ENCODE data around the gene FUT3.
A peak's percentile ranks its signal among the peaks of the same experiment; 100 is the strongest.

The FUT3 gene

GRCh38 chr19:5823579-5824281, 27.5 kb downstream of the FUT3 start:
- peak; percentile 70 for DNase-seq (ENCODE audit: low spot score)

- no peak for DNase-seq (ENCODE audit: low spot score)
Measured at GRCh38 chr19:5822181-5822844, 28.9 kb downstream of the FUT3 start.

GRCh38 chr19:5821521-5822180, 29.6 kb downstream of the FUT3 start:
- DNase-seq (ENCODE audit: low spot score): no peak

GRCh38 chr19:5820785-5821184, 30.5 kb downstream of the FUT3 start:
- DNase-seq (ENCODE audit: low spot score): no peak

GRCh38 chr19:5818594-5818993, 32.7 kb downstream of the FUT3 start:
- no peak for DNase-seq (ENCODE audit: low spot score)

- DNase-seq (ENCODE audit: low spot score): no peak
Measured at GRCh38 chr19:5817218-5817617, 34.0 kb downstream of the FUT3 start.

- DNase-seq (ENCODE audit: low spot score): no peak
Measured at GRCh38 chr19:5814852-5815246, 36.4 kb downstream of the FUT3 start.

GRCh38 chr19:5814123-5814851, 37.0 kb downstream of the FUT3 start:
- DNase-seq (ENCODE audit: low spot score): no peak

- no peak for DNase-seq (ENCODE audit: low spot score)
Measured at GRCh38 chr19:5811117-5811516, 40.1 kb downstream of the FUT3 start.

GRCh38 chr19:5809469-5809868, 41.8 kb downstream of the FUT3 start:
- no peak for DNase-seq (ENCODE audit: low spot score)

GRCh38 chr19:5809053-5809452, 42.2 kb downstream of the FUT3 start:
- DNase-seq (ENCODE audit: low spot score): no peak

GRCh38 chr19:5808120-5808816, 43.0 kb downstream of the FUT3 start:
- DNase-seq (ENCODE audit: low spot score): no peak

- DNase-seq (ENCODE audit: low spot score): no peak
Measured at GRCh38 chr19:5806905-5807304, 44.3 kb downstream of the FUT3 start.

GRCh38 chr19:5806133-5806489, 45.1 kb downstream of the FUT3 start:
- DNase-seq (ENCODE audit: low spot score): no peak

GRCh38 chr19:5805462-5806132, 45.7 kb downstream of the FUT3 start:
- DNase-seq (ENCODE audit: low spot score): peak; percentile 74

GRCh38 chr19:5804516-5805461, 46.5 kb downstream of the FUT3 start, which contains the start of gene NRTN:
NRTN (plus strand) TSS chr19:5805067; CDS start chr19:5824166, 19,099 bp downstream.
- peak; percentile 30 for DNase-seq (ENCODE audit: low spot score)

GRCh38 chr19:5803752-5804515, 47.3 kb downstream of the FUT3 start:
- DNase-seq (ENCODE audit: low spot score): peak; percentile 91

- peak; percentile 51 for DNase-seq (ENCODE audit: low spot score)
Measured at GRCh38 chr19:5803441-5803751, 47.9 kb downstream of the FUT3 start.

- no peak for DNase-seq (ENCODE audit: low spot score)
Measured at GRCh38 chr19:5801796-5802619, 49.2 kb downstream of the FUT3 start.

Measured in RKO (cell line).